Glomerular visceral epithelial cell (primary cell): ENCODE data around the gene SF1.

ENCODE experiments used
- DNase-seq: peaks from one replicate; pipeline ENCODE4 v3.0.0-alpha.2; 2016; ENCODE audit errors: extremely low spot score

Gene SF1

DNA sequence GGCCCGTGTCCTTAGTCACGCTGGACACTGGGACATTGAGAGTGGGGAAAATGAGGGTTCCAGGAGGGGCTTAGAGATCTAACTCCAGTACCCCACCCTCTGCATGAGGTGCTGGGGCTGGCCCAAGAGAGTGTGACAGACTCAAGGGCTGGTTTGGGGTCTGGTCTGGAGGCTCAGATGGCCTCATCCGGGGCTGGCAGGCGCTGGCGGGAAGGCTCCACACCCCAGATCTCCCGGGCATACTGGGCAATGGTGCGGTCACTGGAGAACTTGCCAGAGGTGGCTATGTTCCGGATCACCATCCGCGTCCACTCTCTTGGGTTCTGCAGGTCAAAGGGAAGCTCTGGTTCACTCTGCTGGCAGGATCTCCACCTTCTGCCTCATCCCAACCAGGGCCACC is 31.9 kb downstream of the SF1 start:
- DNase-seq: no peak

DNA sequence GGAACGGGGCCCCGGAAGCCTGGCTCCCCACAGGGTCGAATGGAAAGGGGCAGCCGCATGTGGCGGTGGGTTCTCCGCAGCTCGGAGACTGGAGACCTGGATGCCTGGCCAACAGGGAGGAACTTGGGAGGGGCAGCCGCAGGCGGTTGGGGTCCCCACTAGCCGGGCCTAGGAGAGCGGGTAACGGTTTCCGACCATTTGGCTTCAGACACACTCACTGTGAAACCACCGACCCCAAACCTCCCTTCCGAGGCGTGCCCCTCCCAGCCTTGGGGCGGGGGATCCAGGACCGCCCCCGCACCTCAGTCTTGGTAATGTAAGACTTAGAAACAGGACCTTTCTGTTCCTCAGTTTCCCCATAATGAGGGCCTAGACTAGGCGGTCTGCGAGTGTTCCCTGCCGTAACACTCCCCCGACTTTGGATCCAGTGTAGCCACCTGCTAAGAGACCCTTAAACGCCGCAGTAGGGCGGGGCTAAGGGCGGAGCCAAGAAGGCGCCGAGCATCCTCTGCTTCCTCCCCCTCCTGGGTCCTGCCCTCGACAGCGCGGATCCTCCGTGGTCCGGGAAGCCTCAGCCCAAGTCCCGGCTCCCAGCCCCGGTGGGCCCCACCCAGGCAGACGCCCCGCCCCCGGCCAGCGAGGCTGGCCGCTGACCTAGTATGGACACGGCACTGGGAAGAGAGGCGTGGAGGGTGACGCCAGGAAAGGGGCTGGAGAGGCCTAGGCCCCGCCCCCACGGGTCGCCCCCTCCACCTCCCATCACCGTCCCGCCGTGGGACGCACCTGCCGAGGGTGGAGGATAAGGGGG is 32.6 kb downstream of the SF1 start:
- DNase-seq: no peak

DNA sequence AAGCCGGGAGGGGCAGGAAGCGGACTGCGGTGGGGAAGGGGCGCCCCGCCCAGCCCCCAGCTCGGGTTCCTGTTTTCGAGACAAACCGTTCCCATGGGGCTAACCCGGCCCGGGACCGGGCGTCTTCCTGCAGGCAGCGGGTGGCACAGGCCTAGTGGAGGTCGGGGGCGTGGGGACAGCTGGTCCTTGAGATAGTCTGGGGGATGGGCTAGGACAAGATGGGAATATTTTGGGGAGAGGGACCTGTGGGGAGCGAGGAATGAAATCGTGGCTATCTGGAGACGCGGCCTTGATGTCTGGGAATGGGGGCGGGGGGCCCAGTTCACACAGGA is 33.2 kb downstream of the SF1 start:
- no peak for DNase-seq

DNA sequence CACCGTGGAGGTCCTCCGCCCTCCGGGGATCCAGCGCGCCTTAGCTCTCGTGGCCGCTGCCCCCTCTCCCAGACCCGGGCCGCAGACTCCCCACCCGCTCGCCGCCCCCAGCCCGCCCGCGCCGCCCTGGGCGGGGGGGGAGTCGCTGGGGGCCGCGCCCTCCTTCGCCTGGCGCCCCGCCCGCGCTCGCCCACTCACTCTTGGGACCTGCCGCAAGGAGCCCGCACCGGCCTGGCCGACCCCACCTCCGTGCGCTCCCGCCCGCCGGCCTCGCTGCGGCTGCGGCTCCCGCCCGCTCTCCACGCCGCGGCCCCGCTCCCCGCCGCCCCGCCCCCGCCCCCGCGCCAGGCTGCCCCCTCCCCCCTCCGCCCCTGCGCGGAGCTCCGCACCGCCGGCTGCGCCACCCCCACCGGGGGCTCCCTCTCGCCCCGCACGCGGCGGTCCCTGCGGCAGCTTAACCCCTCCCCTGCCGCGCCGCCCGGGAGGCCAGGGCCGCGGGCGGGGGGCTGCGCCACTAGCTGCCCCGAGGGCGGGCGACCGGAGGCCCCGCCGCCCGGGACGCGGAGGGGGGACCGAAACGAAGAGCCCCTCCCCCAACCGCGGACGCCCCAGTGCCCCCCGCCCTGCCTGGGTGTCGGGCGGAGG is 33.7 kb downstream of the SF1 start:
- DNase-seq: no peak

DNA sequence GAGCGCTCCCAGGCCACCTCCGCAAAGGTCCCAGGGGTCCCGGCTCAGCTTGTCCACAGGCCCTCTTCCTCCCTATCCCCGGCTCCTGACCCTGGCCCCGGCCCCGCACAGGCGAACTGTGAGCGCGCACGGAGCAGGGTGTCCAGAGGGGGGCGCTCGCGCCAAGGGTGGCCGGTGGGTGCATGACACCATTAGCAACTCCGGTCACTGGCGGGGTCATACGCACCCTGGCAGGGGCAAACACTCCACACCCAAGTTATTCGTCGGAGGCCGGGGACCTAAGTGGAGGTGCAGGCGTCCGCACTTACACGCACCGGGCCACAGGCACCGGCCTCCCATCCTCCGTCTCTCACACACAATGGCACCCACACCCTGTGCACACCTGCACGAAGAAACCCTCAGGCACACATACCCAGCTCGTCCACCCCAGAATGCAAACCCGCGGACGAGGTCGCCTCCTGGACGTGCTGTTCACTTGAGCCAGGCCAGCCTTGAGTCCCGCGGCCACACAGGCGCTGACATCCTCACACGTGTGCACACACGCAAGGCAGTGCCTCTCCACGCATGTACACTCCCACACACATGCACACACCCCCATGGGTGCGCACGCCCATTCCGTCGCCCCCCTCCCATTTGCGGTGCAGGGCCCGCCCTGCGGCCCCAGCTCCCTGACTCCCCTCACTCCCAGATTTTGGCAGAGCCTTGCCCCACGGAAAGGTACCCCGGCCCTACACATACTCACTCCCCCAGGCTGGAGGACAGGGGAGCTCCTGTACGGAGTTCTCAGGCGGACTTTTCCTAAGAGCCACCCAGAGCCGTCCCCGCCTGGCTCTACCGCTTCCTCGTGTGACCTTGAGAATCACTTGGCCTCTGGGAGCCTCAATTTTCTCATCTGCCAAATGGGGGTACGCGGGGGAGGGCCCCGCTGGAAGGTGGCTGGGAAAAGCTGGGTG is 34.5 kb downstream of the SF1 start, which contains the start of gene RASGRP2:
Gene RASGRP2, minus strand, starts transcription at position 552 of the 953 bp plus-strand sequence. CDS start 1,276 bp downstream, outside the sequence.
- peak; percentile 26 for DNase-seq

DNA sequence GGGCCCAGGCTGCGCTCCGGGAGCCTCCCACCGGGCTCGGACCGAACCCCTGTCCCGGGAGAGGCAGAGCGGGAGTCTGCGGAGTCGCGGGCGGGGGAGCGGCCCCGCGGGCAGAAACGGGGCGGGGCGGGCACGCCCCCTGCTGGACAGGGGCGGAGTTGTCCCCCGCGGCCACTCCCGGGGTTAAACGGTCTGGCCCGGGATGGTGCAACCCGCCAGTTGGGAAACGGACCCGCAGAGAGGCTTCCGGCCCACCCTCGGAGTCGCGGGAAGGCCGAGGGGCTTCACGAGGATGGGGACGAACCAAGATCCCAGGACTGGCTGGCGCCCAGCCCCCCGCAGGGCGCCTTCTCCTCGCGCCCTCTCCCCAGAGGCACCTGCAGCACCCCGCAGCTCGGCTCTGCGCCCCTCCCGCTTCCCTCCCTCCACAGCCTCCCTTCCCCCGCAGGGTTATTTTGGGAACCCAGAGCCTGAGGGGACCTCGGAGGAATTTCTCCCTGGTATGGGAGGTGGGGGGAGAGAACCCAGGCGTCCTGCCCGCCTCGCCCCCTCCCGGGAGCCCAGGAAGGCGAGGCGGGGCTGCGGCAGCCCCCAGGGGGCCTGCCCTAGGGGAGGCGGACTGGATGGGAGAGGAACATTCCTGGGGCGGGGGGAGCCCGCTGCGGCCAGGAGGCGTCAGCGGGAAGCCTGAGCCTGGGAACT is 35.3 kb downstream of the SF1 start:
- DNase-seq: peak; percentile 50

DNA sequence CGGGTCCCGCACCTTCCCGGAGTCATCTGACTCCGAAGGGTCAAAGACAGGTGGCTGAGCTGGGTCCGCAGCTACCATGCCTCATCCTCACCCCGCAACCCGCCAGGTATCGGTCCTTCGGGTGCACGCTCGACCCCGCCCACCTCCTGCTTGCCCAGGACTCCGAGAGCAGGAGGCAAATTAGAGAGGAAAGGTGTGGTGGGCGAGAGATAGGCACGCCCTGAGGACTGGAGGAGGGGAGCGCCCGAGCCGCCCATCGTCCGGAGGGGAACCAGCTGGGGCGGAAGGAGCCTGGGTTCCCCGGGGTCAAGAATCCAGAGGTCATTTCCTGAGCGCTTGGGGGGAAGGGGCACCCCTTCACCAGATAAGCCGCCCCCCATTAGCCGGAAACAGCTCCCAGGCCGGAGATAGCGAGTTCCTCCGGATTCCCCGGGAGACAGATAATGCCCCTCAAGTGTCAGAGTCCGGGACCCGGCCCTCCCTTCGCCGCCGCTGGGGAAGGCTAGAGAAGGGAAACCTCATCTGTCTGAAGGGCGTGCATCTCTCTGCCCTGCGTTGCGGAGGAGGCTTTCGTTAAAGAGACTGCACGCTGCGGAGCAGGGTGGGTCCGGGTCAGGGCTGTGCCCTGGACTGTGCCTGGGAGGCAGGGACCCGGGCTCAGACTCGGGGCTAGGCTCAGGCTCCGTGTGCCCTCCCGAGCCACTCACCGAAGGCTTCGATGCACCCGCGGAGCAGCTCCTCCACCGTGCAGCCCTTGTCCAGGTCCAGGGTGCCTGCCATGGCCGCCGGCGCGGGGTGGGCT is 36.1 kb downstream of the SF1 start:
- no peak for DNase-seq

DNA sequence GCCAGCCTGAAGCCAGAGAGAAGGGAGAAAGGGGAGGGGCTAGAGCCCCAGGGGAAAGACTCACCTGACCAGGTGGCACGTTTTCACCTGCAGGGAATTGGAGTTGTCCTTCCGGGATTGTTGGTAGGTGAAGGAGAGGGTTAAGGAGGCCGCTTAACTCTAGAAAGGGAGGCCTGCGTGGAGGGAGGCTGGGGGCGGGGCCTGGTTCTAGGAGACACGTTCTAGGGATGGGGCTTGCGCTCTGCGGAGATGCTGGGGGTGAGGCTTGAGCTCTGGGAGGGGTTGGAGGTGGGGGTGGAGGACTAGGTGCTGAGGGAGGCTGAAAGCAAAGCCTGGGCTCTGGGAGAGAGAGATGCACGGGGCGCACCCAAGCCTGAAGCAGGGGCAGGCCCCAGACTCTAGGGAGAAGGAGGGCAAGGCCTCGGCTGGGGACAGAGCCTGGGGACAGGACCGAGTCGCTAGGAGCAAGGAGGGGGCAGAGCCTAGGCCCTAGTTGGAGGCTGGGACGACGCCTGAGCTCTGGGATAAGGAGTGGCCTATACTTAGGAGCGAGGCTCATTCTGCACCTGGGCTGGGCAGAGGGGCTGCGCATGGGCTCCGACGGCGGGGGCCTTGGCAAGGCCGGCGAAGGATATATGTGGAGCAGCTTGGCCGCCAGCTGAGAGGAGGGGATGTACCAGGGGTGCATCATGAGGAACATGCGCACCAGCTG is 36.8 kb downstream of the SF1 start:
- DNase-seq: no peak

DNA sequence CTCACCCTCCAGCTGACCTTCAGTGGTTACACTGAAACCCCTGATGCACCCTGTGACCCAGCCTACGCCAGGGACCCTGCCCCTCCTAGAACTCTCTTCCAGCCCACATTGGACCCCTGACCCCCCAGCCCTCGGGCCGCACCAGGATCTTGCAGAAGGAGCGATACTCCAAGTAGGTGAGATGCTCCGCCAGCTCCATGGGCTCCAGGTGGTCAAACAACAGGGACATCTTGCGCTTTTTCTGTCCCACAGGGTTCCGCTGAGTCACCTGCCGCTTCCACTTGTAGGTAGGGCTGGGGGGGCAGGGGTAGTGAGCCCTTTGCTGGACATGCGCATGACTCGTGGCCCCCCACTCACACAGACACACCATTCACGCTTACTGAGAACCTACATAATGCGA is 38.5 kb downstream of the SF1 start:
- DNase-seq: no peak

DNA sequence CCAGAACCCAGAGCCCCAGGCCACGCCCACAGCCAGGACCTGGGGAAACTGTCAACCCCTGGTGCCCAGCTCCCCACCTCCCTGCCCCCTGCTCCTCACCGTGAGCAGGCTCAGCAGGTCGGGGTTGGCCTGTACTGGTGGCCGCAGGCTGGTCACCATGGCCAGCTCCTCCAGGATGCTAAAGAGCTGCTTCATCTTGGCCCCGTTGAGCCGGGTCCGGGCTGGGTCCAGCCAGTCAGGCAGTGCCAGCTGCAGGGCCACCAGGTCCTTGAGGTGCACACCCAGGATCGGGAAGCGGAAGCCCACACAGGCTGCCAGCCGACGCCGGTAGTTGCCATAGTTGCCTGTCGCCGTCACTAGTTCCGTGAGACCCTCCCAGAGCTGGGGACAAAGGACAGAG is 41.7 kb downstream of the SF1 start:
- no peak for DNase-seq

DNA sequence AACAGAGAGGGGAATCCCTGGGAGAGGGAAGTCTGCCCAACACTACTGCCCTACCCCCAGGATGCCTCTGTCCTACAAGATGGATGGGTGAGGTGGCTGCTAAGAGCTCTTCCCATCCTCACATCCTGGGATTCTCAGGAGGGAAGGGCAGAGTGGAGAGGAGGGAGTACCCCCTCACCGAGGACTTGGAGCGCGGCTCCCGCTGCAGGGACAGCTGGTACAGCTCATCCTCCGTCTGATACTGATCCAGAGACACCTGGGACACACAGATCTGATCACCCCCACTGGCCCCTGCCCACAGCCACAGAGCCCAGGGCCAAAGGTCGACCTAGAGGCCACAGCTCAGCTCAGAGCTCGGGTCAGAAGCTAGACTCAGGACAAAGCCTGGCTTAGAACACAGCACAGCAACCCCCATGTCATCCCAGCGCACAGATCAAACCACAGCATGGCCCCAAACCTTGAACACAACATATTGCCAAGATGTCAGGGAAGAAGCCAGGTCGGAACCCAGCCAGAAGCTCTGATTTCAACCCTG is 42.5 kb downstream of the SF1 start:
- DNase-seq: no peak

DNA sequence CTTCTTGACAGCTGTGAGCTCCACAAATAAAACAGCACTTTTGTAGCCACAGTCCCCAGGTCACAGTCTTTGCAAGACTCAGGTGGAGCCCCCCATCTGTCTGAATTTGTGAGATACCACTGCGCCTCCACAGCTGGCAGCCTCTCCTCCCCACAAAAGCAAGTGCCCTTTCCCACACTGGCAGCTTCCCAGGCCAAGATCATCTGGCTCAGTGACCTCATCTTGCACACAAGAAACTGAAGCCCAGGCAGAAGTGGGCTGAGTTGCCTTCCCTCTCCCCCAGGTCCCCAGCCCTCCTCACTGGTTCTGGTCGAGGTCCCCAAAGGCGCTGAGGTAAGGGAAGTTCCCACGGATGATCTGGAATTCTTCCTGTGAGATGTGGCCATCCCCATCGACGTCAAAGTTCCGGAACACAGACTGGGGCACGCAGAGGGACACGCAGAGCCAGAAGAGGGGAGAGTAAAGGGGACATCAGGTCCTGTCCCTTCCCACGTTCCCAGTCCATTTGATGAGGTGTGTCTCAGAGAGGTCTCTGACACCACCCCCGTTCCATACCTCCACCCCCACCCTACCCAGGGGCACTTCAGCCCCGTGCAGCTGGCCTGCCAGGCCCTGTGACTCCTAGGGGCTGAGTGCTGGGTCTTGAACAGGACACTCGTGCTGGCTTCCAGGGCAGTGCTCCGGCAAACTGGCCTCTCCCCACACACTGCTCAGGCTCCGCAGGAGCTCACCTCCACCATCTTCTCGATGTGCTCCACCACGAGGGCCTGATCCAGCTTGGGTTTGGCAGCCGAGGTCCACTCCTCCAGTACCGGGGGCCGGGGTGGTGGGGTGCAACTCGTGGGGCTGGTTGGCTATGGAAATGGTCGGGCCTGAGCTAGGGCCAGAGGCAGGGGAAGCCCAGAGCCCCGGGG is 43.3 kb downstream of the SF1 start:
- DNase-seq: no peak

DNA sequence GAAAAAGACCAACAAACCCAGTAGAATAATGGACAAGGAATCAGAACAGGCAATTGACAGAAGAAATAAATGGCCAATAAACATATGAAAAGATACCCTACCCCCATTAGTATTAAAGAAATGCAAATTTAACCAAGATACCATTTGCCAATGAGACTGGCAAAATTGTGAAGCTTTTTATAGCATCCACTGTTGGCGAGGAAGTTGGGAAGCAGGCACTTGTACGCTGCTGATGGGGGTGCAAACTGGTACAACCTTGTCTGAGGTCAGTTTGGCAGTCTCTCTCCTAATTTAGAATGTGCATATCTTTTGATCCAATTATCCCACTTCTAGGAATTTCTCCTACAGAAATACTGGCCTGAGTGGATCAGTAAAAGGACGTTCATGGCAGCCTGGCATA is 46.7 kb downstream of the SF1 start:
- DNase-seq: no peak

DNA sequence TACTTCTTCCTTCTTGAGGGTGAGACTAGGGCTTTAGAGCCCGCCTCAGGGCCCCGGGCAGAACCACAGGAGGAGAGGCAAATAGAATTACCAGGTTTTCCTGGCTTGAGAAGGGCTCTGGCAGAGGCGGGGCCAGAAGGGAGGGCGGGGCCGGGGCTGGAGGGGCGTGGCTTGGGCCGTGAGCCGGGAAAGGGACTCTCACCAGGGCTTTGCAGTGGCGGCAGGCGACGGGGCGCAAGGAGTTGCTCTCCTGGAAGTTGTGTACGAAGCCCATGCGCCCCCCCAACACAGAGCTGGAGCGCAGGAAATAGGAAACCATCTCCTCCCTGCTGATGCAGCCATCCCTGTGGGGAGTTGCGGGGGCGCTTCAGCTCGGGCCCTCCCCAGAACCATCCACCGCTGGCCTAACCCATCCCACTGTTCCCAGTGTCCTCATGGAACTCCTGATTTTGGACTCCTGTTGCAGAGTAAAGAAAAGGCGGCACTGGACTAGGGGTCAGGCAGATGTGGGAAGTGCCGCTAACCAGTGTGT is 48.4 kb downstream of the SF1 start:
- DNase-seq: no peak

DNA sequence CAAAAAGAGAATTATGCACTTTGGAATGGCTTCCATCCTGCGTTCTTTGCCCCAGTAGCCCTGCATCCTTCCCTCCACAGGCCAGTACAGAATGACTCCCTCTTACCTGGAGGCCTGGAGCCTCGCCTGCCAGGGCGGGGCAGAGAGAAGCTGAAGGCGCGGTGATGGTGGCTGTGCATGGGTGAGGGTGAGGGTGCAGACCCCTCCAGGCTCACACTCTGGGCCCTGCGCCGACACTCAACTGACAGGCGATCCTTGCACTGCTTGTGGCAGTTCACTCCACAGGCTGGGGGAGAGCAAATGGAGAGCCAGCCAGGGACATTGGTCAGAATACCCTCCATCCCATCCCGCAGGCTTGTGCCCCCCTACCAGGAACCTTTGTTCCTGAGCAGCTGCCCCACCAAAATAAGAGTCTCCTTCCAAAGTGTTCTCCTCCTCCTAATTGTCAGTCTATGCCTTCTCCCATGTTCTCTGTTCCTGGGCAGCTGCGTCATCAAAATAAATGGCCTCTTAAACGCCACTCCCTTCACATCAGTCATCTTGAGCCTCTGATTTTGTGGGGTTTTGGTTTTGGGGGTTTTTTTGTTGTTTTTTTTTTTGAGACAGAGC is 49.5 kb downstream of the SF1 start:
- no peak for DNase-seq

DNA sequence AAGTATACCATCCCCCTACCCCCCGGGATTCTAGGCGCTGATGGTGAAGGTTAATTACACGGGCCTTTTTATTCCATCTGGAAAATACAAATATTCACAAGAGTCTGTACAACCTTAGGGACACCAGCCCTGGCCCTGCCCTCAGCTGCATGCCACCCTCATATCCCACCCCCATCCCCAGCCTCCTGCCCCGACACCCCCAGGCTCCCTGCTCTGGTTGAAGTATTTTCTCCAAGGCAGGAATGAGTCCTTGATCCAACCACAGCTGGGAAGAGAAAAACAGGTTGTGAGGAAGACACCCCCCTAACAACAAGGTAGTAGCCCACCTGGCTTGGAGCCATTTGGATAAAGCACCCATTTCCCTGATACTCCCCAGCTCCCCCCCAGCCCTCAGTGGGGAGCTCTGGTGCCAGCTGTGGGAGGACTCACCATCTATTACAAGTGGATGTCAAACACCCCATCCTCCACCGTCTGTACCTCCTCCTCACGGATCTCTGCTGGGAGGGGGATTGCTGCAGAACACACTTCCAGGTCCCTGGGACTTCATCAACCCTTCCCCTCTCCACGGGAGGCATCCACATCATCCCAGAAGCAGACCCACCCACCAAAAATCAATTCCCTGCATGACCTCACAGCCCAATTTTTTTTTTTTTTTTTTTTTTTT is 51.3 kb downstream of the SF1 start:
- DNase-seq: no peak

DNA sequence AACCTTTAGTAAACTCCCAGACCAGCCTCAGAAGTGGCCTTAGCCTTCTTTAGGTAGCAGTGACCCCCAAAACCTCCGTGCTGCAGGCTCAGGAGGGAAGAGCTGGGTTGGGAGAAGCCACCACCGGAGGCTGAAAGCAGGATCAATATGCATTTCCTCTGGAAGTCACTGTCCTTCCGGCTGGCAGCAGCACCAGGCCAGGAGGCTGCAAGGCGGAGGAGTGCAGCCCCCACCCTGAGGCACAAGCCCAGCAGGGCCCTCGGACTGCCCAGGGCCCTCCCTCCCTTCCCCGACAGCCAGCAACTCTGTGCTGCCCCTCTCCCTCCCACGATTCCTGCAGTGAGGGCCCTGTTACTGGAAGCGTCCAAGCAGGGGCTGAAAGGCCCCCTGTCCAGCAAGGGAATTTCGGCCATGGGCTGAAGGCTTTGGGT is 52.1 kb downstream of the SF1 start:
- no peak for DNase-seq
